HCT116 (cell line): Measurements from ENCODE around the gene CDKL1.

Source experiments
- EZH2 ChIP-seq: fragments of 200-600 bp; sonication (generic); IDR thresholded peaks from 2 replicates; pipeline ENCODE4 v1.6.1; 2017; ENCODE audit warnings: antibody characterized with exemption, mixed run types
- JUND ChIP-seq: IDR thresholded peaks from 2 replicates; pipeline ENCODE4 v1.6.1; 2012
- POLR2A ChIP-seq: IDR thresholded peaks from 2 replicates; pipeline ENCODE4 v1.7.0; 2011; ENCODE audit warnings: borderline replicate concordance; ENCODE audit not compliant: insufficient read depth, insufficient read length; ENCODE audit errors: extremely low read depth
- RAD21 ChIP-seq: IDR thresholded peaks from 2 replicates; pipeline ENCODE4 v1.6.1; 2012; ENCODE audit warnings: low read depth, mild to moderate bottlenecking
- SRF ChIP-seq: IDR thresholded peaks from 2 replicates; pipeline ENCODE4 v1.6.1; 2012; ENCODE audit warnings: low read depth
- ZNF274 ChIP-seq: fragments of 200-500 bp; sonication (Bioruptor generic); IDR thresholded peaks from 2 replicates; pipeline ENCODE4 v1.6.1; 2014; ENCODE audit warnings: mild to moderate bottlenecking, low read depth, low read length, inconsistent platforms
- TF ChIP-seq, protein P1 (sequence below), 3 experiments: fragments of 200-600 bp in 1 of 3; sonication (generic) in 1 of 3; IDR thresholded peaks in 2 of 3; conservative IDR thresholded peaks in 1 of 3; 2 replicates each; pipeline ENCODE4 v1.5.1; 2012 to 2017; ENCODE audit warnings: low read depth in 2 of 3, low read length in 2 of 3, antibody characterized with exemption in 1 of 3, borderline replicate concordance in 1 of 3, control low read depth in 1 of 3, mild to moderate bottlenecking in 1 of 3, mixed read lengths in 1 of 3, mixed run types in 1 of 3, moderate library complexity in 1 of 3; ENCODE audit not compliant: insufficient read depth in 1 of 3
- TF ChIP-seq, protein P2 (sequence below): IDR thresholded peaks from 2 replicates; pipeline ENCODE4 v1.6.1; 2011; ENCODE audit warnings: mild to moderate bottlenecking, low read length, moderate library complexity; ENCODE audit not compliant: insufficient replicate concordance; ENCODE audit errors: extremely low read depth

DNA sequence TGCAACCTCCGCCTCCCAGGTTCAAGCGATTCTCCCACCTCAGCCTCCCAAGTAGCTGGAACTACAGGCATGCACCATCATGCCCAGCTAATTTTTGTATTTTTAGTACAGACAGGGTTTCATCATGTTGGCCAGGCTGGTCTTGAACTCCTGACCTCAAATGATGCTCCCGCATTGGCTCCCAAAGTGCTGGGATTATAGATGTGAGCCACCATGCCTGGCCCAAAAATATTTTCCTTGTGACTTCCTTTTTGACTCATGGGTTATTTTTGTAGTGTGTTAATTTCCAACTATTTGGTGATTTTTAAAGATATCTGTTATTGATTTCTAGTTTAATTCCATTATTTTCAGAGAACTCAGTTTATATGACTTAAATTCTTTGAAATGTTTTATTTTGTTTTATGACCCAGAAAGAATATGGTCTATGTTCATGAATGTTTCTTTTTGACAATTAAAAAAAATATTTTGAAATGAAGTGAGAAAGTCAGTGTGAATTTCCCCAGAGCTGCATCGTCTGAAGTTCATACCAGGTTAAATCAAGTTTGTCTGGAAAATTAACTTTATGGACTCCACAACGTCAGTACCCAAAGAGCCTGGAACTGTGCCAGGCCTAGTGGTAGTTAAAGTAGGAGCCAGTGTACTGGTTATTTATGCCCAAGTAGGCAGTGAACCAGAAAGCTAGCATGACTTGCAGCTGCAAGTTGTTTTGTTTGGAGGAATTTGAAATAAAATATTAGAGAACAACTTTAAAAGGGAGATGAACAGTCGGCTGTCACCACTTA, 2.8 kb upstream of the CDKL1 start:
- TF ChIP-seq, protein P1, sequence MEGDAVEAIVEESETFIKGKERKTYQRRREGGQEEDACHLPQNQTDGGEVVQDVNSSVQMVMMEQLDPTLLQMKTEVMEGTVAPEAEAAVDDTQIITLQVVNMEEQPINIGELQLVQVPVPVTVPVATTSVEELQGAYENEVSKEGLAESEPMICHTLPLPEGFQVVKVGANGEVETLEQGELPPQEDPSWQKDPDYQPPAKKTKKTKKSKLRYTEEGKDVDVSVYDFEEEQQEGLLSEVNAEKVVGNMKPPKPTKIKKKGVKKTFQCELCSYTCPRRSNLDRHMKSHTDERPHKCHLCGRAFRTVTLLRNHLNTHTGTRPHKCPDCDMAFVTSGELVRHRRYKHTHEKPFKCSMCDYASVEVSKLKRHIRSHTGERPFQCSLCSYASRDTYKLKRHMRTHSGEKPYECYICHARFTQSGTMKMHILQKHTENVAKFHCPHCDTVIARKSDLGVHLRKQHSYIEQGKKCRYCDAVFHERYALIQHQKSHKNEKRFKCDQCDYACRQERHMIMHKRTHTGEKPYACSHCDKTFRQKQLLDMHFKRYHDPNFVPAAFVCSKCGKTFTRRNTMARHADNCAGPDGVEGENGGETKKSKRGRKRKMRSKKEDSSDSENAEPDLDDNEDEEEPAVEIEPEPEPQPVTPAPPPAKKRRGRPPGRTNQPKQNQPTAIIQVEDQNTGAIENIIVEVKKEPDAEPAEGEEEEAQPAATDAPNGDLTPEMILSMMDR (IDR thresholded peaks at IDR 0.05 in 2 of 3, conservative IDR thresholded peaks at IDR 0.05 in 1 of 3; ENCODE audit: borderline replicate concordance in 1 of 3, insufficient read depth in 1 of 3, low read depth in 2 of 3, low read length in 2 of 3): no peak
- TF ChIP-seq SRF: no peak
- TF ChIP-seq RAD21: no peak
- no peak for TF ChIP-seq EZH2
- TF ChIP-seq JUND: no peak
- TF ChIP-seq POLR2A: no peak
- TF ChIP-seq ZNF274: no peak
- TF ChIP-seq, protein P2, sequence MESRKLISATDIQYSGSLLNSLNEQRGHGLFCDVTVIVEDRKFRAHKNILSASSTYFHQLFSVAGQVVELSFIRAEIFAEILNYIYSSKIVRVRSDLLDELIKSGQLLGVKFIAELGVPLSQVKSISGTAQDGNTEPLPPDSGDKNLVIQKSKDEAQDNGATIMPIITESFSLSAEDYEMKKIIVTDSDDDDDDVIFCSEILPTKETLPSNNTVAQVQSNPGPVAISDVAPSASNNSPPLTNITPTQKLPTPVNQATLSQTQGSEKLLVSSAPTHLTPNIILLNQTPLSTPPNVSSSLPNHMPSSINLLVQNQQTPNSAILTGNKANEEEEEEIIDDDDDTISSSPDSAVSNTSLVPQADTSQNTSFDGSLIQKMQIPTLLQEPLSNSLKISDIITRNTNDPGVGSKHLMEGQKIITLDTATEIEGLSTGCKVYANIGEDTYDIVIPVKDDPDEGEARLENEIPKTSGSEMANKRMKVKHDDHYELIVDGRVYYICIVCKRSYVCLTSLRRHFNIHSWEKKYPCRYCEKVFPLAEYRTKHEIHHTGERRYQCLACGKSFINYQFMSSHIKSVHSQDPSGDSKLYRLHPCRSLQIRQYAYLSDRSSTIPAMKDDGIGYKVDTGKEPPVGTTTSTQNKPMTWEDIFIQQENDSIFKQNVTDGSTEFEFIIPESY: no peak
